GM23338 (cell line): Measurements from ENCODE around the gene GGA1. TPM values are rescaled to one million over a fixed set of nuclear protein-coding genes. Genes with fewer than 3 reads are reported as not detected.

Experiments
- ATAC-seq: fragments of 200-7000 bp; cut with Tn5 transposase; 3 replicates; pipeline ENCODE4 v1.9.1; 2020
- DNase-seq: peaks from one replicate; pipeline ENCODE4 v3.0.0-alpha.2; 2015; ENCODE audit warnings: low spot score
- H2AFZ ChIP-seq: fragments of 200-600 bp; sonication (generic); 2 replicates; pipeline ENCODE4 v1.8.0; 2016; ENCODE audit warnings: antibody characterized with exemption, mild to moderate bottlenecking, moderate library complexity
- H3F3A ChIP-seq: fragments of 200-600 bp; sonication (generic); replicated peaks from 2 replicates; pipeline ENCODE4 v1.8.0; 2017; ENCODE audit warnings: antibody characterized with exemption, mixed run types, low read depth
- H3K27ac ChIP-seq: fragments of 200-600 bp; sonication (generic); 2 replicates; pipeline ENCODE4 v1.6.1; 2016; ENCODE audit warnings: low read depth
- H3K27me3 ChIP-seq: fragments of 200-600 bp; sonication (generic); 2 replicates; pipeline ENCODE4 v1.8.0; 2016; ENCODE audit warnings: mild to moderate bottlenecking, mixed run types, moderate library complexity; ENCODE audit not compliant: insufficient read depth
- H3K36me3 ChIP-seq: fragments of 200-600 bp; sonication (generic); 2 replicates; pipeline ENCODE4 v1.8.0; 2016; ENCODE audit warnings: mild to moderate bottlenecking; ENCODE audit not compliant: insufficient read depth
- H3K4me1 ChIP-seq: fragments of 200-600 bp; sonication (generic); 2 replicates; pipeline ENCODE4 v1.8.0; 2016; ENCODE audit warnings: mild to moderate bottlenecking, moderate library complexity; ENCODE audit not compliant: insufficient read depth
- H3K4me2 ChIP-seq: fragments of 200-600 bp; sonication (generic); 2 replicates; pipeline ENCODE4 v1.7.1; 2017; ENCODE audit warnings: mixed run types
- H3K4me3 ChIP-seq: fragments of 200-600 bp; sonication (generic); 2 replicates; pipeline ENCODE4 v1.6.1; 2016; ENCODE audit warnings: mixed run types
- H3K79me2 ChIP-seq: fragments of 200-600 bp; sonication (generic); replicated peaks from 2 replicates; pipeline ENCODE4 v1.8.0; 2017; ENCODE audit warnings: mild to moderate bottlenecking; ENCODE audit not compliant: insufficient read depth
- H3K9me2 ChIP-seq: fragments of 200-600 bp; sonication (generic); 2 replicates; pipeline ENCODE4 v1.8.0; 2017; ENCODE audit not compliant: insufficient read depth
- H4K20me1 ChIP-seq: fragments of 200-600 bp; sonication (generic); replicated peaks from 2 replicates; pipeline ENCODE4 v1.8.0; 2017; ENCODE audit warnings: mild to moderate bottlenecking; ENCODE audit not compliant: insufficient read depth
- H3K27ac Mint-ChIP-seq: 2 replicates; pipeline ENCODE4 v1.8.0; 2020; ENCODE audit warnings: inconsistent platforms, mild to moderate bottlenecking, moderate library complexity, mixed read lengths
- H3K27me3 Mint-ChIP-seq: 3 replicates; pipeline ENCODE4 v1.8.0; 2022; ENCODE audit warnings: low read depth, mild to moderate bottlenecking, moderate library complexity, mixed read lengths, inconsistent platforms; ENCODE audit not compliant: insufficient read depth, poor library complexity
- H3K36me3 Mint-ChIP-seq: 3 replicates; pipeline ENCODE4 v1.8.0; 2021; ENCODE audit warnings: low read depth, mild to moderate bottlenecking, inconsistent platforms, moderate library complexity, mixed read lengths
- H3K4me1 Mint-ChIP-seq: 3 replicates; pipeline ENCODE4 v1.8.0; 2020; ENCODE audit warnings: mild to moderate bottlenecking, inconsistent platforms, mixed read lengths
- H3K4me3 Mint-ChIP-seq: 3 replicates; pipeline ENCODE4 v1.8.0; 2021; ENCODE audit warnings: moderate library complexity, mild to moderate bottlenecking, inconsistent platforms, mixed read lengths
- H3K9me3 Mint-ChIP-seq: 3 replicates; pipeline ENCODE4 v1.8.0; 2020; ENCODE audit warnings: moderate library complexity, mild to moderate bottlenecking, inconsistent platforms, mixed read lengths
- CREB1 ChIP-seq: fragments of 250-450 bp; sonication (Bioruptor Pico); IDR thresholded peaks from 2 replicates; pipeline ENCODE4 v1.5.0; 2020; ENCODE audit warnings: low read depth, mild to moderate bottlenecking, moderate library complexity
- EZH2 ChIP-seq: fragments of 200-600 bp; sonication (generic); IDR thresholded peaks from one replicate; pipeline ENCODE4 v1.8.0; 2017; ENCODE audit warnings: antibody characterized with exemption, mild to moderate bottlenecking, low read depth; ENCODE audit not compliant: unreplicated experiment
- EZH2phosphoT487 ChIP-seq: fragments of 200-600 bp; sonication (generic); IDR thresholded peaks from one replicate; pipeline ENCODE4 v1.8.1; 2018; ENCODE audit warnings: antibody characterized with exemption; ENCODE audit not compliant: unreplicated experiment
- JUNB ChIP-seq: IDR thresholded peaks from one replicate; pipeline ENCODE4 v1.6.1; 2016; ENCODE audit warnings: antibody characterized with exemption; ENCODE audit not compliant: unreplicated experiment
- NANOG ChIP-seq: IDR thresholded peaks from 2 replicates; pipeline ENCODE4 v1.6.1; 2016; ENCODE audit warnings: antibody characterized with exemption, borderline replicate concordance
- POLR2AphosphoS5 ChIP-seq: IDR thresholded peaks from 2 replicates; pipeline ENCODE4 v1.6.1; 2016; ENCODE audit warnings: antibody characterized with exemption, low read depth
- STAT1 ChIP-seq: IDR thresholded peaks from one replicate; pipeline ENCODE4 v1.6.1; 2016; ENCODE audit warnings: antibody characterized with exemption; ENCODE audit not compliant: unreplicated experiment
- ZNF114 ChIP-seq: fragments of 250-450 bp; sonication (Bioruptor Pico); IDR thresholded peaks from 2 replicates; pipeline ENCODE4 v1.5.0; 2020; ENCODE audit warnings: mild to moderate bottlenecking, moderate library complexity
- ZNF331 ChIP-seq: fragments of 250-450 bp; sonication (Bioruptor Pico); IDR thresholded peaks from 2 replicates; pipeline ENCODE4 v1.5.0; 2020; ENCODE audit warnings: low read depth, mild to moderate bottlenecking, moderate library complexity
- polyA plus RNA-seq: library from polyadenylated mRNA; unstranded; fragments of >200 nt; fragmentation: Nextera tagmentation; extraction: Ambion mirVana; gene quantifications from 2 replicates; pipeline ENCODE4 v1.2.1, GENCODE V29; 2016
- total RNA-seq: library from RNA; depleted of rRNA; stranded (reverse); fragments of >200 nt; shearing (Covaris generic); gene quantifications from 2 replicates; pipeline ENCODE4 v1.2.3, GENCODE V29; 2014
- TF ChIP-seq, protein P1 (sequence below): IDR thresholded peaks from 2 replicates; pipeline ENCODE4 v1.6.1; 2016; ENCODE audit warnings: antibody characterized with exemption
- TF ChIP-seq, protein P2 (sequence below), 2 experiments: fragments of 200-600 bp in 1 of 2; sonication (generic) in 1 of 2; conservative IDR thresholded peaks; 2 replicates each; pipeline versions ENCODE4 v1.5.1 to v1.6.1; 2016 to 2017; ENCODE audit warnings: antibody characterized with exemption in 2 of 2, low read depth in 2 of 2, mild to moderate bottlenecking in 2 of 2, moderate library complexity in 1 of 2
- TF ChIP-seq, protein P3 (sequence below): IDR thresholded peaks from one replicate; pipeline ENCODE4 v1.6.1; 2018; ENCODE audit warnings: antibody characterized with exemption; ENCODE audit not compliant: unreplicated experiment
- TF ChIP-seq, protein P4 (sequence below): fragments of 250-450 bp; sonication (Bioruptor Pico); IDR thresholded peaks from 2 replicates; pipeline ENCODE4 v1.5.0; 2020; ENCODE audit warnings: mild to moderate bottlenecking, moderate library complexity

GGA1 gene
- total and polyA plus RNA-seq, 2 experiments from 2014 or later, result 36.9 to 57.1 TPM

DNA sequence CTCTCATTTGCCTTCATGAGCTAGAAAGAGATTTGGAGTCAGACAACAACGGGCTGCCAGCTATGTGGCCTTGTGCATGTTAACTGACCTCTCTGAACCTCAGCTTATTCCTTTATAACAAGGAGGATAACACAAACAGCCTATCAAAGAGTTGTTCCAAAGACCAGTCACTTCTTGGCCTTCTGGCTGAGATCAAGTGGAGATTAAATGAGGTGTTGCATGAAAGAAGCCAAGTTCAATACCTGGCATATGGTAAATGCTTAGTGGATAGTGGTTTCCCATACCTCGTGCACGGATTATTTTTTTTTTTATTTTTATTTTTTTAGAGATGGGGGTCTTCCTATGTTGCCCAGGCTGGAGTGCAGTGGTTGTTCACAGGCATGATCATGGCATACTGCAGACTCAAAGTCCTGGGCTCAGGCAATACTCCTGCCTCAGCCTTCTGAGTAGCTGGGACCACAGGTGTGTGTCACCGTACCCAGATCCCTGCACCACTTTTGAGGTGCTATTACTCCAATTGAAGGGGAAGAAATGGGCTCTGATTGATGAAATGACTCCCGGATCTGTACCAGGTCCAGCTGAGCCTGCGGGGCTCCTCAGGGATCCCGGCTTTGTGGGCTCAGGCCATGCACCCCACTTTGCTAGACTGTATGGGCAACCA lies 71.7 kb downstream of the GGA1 start:
- no peak overlapping the region for H3K4me3 Mint-ChIP-seq
- ATAC-seq, result no peak
- Histone ChIP-seq H2AFZ (no peak overlapping the region), H3K27me3 (no peaks in the 10 kb centered on the region), H4K20me1 (no peaks in the 10 kb centered on the region; the same call in 1 of the 2 replicates), H3K36me3 (no peaks in the 10 kb centered on the region), H3K4me1 (peaks cover 5% of the 10 kb centered on the region; the same call in 1 of the 2 replicates), H3F3A (peaks cover 11% of the 10 kb centered on the region; the same call in 1 of the 2 replicates), H3K4me2 (no peak overlapping the region), H3K79me2 (no peaks in the 10 kb centered on the region), H3K4me3 (no peak overlapping the region), H3K9me2 (no peaks in the 10 kb centered on the region), H3K27ac (no peak overlapping the region)
- TF ChIP-seq POLR2AphosphoS5 (no peak), EZH2 (no peak), JUNB (no peak), NANOG (no peak), ZNF114 (no peak), EZH2phosphoT487 (no peak), STAT1 (no peak), ZNF331 (CRISPR knock-in tag) (no peak), CREB1 (CRISPR knock-in tag) (no peak)
- TF ChIP-seq, protein P1, sequence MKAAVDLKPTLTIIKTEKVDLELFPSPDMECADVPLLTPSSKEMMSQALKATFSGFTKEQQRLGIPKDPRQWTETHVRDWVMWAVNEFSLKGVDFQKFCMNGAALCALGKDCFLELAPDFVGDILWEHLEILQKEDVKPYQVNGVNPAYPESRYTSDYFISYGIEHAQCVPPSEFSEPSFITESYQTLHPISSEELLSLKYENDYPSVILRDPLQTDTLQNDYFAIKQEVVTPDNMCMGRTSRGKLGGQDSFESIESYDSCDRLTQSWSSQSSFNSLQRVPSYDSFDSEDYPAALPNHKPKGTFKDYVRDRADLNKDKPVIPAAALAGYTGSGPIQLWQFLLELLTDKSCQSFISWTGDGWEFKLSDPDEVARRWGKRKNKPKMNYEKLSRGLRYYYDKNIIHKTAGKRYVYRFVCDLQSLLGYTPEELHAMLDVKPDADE, result no peak
- TF ChIP-seq, protein P2, sequence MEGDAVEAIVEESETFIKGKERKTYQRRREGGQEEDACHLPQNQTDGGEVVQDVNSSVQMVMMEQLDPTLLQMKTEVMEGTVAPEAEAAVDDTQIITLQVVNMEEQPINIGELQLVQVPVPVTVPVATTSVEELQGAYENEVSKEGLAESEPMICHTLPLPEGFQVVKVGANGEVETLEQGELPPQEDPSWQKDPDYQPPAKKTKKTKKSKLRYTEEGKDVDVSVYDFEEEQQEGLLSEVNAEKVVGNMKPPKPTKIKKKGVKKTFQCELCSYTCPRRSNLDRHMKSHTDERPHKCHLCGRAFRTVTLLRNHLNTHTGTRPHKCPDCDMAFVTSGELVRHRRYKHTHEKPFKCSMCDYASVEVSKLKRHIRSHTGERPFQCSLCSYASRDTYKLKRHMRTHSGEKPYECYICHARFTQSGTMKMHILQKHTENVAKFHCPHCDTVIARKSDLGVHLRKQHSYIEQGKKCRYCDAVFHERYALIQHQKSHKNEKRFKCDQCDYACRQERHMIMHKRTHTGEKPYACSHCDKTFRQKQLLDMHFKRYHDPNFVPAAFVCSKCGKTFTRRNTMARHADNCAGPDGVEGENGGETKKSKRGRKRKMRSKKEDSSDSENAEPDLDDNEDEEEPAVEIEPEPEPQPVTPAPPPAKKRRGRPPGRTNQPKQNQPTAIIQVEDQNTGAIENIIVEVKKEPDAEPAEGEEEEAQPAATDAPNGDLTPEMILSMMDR (conservative IDR thresholded peaks at IDR 0.05; ENCODE audit: low read depth in 2 of 2), result no peak
- TF ChIP-seq, protein P3, sequence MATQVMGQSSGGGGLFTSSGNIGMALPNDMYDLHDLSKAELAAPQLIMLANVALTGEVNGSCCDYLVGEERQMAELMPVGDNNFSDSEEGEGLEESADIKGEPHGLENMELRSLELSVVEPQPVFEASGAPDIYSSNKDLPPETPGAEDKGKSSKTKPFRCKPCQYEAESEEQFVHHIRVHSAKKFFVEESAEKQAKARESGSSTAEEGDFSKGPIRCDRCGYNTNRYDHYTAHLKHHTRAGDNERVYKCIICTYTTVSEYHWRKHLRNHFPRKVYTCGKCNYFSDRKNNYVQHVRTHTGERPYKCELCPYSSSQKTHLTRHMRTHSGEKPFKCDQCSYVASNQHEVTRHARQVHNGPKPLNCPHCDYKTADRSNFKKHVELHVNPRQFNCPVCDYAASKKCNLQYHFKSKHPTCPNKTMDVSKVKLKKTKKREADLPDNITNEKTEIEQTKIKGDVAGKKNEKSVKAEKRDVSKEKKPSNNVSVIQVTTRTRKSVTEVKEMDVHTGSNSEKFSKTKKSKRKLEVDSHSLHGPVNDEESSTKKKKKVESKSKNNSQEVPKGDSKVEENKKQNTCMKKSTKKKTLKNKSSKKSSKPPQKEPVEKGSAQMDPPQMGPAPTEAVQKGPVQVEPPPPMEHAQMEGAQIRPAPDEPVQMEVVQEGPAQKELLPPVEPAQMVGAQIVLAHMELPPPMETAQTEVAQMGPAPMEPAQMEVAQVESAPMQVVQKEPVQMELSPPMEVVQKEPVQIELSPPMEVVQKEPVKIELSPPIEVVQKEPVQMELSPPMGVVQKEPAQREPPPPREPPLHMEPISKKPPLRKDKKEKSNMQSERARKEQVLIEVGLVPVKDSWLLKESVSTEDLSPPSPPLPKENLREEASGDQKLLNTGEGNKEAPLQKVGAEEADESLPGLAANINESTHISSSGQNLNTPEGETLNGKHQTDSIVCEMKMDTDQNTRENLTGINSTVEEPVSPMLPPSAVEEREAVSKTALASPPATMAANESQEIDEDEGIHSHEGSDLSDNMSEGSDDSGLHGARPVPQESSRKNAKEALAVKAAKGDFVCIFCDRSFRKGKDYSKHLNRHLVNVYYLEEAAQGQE, result no peak
- TF ChIP-seq, protein P4, sequence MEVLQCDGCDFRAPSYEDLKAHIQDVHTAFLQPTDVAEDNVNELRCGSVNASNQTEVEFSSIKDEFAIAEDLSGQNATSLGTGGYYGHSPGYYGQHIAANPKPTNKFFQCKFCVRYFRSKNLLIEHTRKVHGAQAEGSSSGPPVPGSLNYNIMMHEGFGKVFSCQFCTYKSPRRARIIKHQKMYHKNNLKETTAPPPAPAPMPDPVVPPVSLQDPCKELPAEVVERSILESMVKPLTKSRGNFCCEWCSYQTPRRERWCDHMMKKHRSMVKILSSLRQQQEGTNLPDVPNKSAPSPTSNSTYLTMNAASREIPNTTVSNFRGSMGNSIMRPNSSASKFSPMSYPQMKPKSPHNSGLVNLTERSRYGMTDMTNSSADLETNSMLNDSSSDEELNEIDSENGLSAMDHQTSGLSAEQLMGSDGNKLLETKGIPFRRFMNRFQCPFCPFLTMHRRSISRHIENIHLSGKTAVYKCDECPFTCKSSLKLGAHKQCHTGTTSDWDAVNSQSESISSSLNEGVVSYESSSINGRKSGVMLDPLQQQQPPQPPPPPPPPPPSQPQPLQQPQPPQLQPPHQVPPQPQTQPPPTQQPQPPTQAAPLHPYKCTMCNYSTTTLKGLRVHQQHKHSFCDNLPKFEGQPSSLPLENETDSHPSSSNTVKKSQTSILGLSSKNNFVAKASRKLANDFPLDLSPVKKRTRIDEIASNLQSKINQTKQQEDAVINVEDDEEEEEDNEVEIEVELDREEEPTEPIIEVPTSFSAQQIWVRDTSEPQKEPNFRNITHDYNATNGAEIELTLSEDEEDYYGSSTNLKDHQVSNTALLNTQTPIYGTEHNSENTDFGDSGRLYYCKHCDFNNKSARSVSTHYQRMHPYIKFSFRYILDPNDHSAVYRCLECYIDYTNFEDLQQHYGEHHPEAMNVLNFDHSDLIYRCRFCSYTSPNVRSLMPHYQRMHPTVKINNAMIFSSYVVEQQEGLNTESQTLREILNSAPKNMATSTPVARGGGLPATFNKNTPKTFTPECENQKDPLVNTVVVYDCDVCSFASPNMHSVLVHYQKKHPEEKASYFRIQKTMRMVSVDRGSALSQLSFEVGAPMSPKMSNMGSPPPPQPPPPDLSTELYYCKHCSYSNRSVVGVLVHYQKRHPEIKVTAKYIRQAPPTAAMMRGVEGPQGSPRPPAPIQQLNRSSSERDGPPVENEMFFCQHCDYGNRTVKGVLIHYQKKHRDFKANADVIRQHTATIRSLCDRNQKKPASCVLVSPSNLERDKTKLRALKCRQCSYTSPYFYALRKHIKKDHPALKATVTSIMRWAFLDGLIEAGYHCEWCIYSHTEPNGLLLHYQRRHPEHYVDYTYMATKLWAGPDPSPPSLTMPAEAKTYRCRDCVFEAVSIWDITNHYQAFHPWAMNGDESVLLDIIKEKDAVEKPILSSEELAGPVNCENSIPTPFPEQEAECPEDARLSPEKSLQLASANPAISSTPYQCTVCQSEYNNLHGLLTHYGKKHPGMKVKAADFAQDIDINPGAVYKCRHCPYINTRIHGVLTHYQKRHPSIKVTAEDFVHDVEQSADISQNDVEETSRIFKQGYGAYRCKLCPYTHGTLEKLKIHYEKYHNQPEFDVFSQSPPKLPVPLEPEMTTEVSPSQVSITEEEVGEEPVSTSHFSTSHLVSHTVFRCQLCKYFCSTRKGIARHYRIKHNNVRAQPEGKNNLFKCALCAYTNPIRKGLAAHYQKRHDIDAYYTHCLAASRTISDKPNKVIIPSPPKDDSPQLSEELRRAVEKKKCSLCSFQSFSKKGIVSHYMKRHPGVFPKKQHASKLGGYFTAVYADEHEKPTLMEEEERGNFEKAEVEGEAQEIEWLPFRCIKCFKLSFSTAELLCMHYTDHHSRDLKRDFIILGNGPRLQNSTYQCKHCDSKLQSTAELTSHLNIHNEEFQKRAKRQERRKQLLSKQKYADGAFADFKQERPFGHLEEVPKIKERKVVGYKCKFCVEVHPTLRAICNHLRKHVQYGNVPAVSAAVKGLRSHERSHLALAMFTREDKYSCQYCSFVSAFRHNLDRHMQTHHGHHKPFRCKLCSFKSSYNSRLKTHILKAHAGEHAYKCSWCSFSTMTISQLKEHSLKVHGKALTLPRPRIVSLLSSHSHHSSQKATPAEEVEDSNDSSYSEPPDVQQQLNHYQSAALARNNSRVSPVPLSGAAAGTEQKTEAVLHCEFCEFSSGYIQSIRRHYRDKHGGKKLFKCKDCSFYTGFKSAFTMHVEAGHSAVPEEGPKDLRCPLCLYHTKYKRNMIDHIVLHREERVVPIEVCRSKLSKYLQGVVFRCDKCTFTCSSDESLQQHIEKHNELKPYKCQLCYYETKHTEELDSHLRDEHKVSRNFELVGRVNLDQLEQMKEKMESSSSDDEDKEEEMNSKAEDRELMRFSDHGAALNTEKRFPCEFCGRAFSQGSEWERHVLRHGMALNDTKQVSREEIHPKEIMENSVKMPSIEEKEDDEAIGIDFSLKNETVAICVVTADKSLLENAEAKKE (CRISPR knock-in tag), result no peak
- peaks cover 14% of the 10 kb centered on the region for H3K4me1 Mint-ChIP-seq
- no peak for DNase-seq
- H3K27ac Mint-ChIP-seq, result no peak overlapping the region
- no peaks in the 10 kb centered on the region for H3K9me3 Mint-ChIP-seq
- peaks cover 4% of the 10 kb centered on the region for H3K27me3 Mint-ChIP-seq
- no peaks in the 10 kb centered on the region for H3K36me3 Mint-ChIP-seq
